ENCODE measurements around the gene HEMK1.

GRCh38 chr3:50612234-50612882 lies 43.0 kb downstream of the HEMK1 start:
- TF ChIP-seq, protein P1, sequence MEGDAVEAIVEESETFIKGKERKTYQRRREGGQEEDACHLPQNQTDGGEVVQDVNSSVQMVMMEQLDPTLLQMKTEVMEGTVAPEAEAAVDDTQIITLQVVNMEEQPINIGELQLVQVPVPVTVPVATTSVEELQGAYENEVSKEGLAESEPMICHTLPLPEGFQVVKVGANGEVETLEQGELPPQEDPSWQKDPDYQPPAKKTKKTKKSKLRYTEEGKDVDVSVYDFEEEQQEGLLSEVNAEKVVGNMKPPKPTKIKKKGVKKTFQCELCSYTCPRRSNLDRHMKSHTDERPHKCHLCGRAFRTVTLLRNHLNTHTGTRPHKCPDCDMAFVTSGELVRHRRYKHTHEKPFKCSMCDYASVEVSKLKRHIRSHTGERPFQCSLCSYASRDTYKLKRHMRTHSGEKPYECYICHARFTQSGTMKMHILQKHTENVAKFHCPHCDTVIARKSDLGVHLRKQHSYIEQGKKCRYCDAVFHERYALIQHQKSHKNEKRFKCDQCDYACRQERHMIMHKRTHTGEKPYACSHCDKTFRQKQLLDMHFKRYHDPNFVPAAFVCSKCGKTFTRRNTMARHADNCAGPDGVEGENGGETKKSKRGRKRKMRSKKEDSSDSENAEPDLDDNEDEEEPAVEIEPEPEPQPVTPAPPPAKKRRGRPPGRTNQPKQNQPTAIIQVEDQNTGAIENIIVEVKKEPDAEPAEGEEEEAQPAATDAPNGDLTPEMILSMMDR (IDR thresholded peaks at IDR 0.05), result no peak
- no peak for TF ChIP-seq POLR2A (IDR thresholded peaks at IDR 0.05)

Data from esophagus squamous epithelium (tissue), 4 donors.